Tibial nerve (tissue), 3 donors: ENCODE results near the gene ZNF362.

ENCODE experiments used
- POLR2A ChIP-seq, 2 donors: fragments of 450-650 bp; IDR thresholded peaks; one replicate each; pipeline ENCODE4 v1.6.1; 2017; ENCODE audit warnings: antibody characterized with exemption in 2 of 2, mild to moderate bottlenecking in 2 of 2, moderate library complexity in 2 of 2
- TF ChIP-seq, protein P1 (sequence below), 5 experiments: fragments of 200-600 bp in 3 of 5; fragments of 450-650 bp in 2 of 5; sonication (generic) in 3 of 5; IDR thresholded peaks; one replicate each; pipeline ENCODE4 v1.5.1; 2016 to 2019; ENCODE audit warnings: antibody characterized with exemption in 5 of 5, mild to moderate bottlenecking in 3 of 5, moderate library complexity in 2 of 5

DNA sequence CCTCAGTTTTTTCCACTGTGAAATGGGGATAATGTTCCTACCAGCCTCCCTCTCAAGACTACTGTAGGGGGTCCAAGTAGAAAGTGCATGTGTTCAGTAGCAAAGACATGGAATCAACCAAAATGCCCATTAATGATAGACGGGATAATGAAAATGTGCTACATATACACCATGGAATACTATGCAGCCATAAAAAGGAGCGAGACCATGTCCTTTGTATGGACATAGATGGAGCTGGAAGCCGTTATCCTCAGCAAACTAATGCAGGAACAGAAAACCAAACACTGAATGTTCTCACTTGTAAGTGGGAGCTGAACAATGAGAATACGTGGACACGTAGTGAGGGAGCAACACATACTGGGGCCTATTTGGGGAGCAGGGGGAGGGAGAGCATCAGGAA, 6.1 kb upstream of the ZNF362 start:
- no peak for TF ChIP-seq POLR2A (IDR thresholded peaks at IDR 0.05)
- TF ChIP-seq, protein P1, sequence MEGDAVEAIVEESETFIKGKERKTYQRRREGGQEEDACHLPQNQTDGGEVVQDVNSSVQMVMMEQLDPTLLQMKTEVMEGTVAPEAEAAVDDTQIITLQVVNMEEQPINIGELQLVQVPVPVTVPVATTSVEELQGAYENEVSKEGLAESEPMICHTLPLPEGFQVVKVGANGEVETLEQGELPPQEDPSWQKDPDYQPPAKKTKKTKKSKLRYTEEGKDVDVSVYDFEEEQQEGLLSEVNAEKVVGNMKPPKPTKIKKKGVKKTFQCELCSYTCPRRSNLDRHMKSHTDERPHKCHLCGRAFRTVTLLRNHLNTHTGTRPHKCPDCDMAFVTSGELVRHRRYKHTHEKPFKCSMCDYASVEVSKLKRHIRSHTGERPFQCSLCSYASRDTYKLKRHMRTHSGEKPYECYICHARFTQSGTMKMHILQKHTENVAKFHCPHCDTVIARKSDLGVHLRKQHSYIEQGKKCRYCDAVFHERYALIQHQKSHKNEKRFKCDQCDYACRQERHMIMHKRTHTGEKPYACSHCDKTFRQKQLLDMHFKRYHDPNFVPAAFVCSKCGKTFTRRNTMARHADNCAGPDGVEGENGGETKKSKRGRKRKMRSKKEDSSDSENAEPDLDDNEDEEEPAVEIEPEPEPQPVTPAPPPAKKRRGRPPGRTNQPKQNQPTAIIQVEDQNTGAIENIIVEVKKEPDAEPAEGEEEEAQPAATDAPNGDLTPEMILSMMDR (IDR thresholded peaks at IDR 0.05), result no peak
